HG03432 (cell line): ENCODE results near the gene MSS51.
A peak's percentile ranks its signal among the peaks of the same experiment; 100 is the strongest.
"Not testable (repeated sequence)": the region's sequence is repeated elsewhere in the genome, so short reads cannot be mapped to it uniquely, and the experiment has no call there.

Experiments used
- ATAC-seq: cut with Tn5 transposase; IDR thresholded peaks from one replicate; pipeline ENCODE4 v1.9.1; 2021; ENCODE audit warnings: mild to moderate bottlenecking, moderate library complexity; ENCODE audit not compliant: unreplicated experiment

Gene MSS51

DNA sequence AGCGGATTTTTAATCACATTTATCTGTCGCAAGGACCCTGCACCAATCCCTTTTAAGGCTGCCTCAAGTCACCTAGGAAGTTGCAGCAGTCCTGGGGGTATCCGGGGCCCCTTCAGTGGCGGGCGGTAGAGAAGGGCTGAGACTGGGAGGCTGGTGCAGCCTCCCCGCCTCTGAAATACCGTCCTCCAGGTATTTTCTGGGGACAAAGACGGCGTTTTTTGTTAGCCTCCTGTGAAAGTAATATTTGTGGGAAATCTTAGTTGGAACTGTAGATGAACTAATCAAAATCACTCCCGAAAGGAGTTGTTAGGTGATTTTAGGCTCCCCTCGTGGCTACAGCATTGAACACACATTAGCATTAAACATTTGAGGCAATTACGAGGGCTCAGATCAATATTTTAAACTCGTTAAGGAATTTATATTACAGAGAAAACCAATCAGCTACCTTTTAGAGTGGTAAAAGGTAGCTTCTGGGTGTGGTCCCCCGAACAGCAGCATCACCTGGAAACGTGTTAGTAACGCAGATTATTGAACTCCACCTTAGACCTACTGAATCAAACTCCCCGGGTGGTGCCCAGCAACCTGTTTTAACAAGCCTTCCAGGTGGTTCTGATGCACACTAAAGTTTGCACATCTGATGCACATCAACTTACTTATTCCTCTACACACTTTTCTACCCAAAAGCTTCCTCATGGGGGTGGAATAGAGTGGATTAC, 19.0 kb downstream of the MSS51 start:
- peak; percentile 32 for ATAC-seq

DNA sequence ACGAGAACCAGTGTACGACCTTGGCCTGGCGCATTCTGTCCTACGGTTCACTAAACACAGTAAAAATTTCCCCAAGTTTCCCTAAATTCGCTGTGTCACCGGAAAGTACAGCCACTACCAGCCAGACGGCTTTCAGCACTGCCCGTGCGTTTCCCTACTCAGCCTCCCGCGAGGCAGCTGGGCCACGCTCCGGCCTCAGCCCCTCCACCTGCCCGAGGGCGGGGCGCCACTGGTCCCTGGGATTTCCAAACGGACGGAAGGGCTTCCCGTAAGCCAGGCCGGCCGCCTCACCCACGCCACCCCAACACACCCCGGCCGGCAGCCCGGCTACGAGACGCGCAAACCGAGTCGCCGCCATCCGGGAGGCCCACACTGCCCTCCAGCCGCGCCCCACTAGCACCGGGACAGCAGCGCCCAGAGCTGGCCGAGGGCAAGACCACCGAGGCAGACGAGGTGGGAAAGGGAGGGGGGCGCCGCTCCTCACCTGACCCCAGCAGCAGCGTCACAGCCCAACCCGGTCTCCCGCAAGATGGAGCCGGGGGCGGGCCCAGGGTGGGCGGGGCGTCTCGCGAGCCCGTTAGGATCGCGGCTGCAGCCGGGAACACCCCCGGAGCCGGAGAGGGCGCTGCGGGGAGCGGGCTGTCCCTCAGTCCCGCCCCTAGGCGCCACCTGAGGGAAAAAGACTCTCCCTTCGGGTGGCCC, 19.7 kb downstream of the MSS51 start, which contains the start of gene ANXA7:
Gene ANXA7 (minus strand): TSS at position 531 of the 702 bp plus-strand sequence. CDS start 13,202 bp downstream, outside the sequence.
- ATAC-seq, result peak; percentile 95

GRCh38 chr10:73413108-73413527, 20.2 kb downstream of the MSS51 start:
- ATAC-seq, result peak; percentile 24

DNA sequence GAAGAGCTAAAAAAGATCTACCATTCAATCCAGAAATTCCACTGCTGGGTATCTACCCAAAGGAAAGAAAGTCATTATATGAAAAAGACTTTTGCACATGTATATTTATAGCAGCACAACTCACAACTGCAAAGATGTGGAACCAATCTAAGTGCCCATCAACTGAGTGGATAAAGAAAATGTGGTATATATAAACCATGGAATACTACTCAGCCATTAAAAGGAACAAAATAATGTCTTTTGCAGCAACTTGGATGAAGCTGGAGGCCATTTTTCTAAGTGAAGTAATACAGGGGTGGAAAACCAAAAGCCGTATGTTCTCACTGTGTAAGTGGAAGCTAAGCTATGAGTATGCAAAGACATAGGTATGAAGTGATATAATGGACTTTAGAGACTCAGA, 22.5 kb downstream of the MSS51 start:
- ATAC-seq, result no peak

DNA sequence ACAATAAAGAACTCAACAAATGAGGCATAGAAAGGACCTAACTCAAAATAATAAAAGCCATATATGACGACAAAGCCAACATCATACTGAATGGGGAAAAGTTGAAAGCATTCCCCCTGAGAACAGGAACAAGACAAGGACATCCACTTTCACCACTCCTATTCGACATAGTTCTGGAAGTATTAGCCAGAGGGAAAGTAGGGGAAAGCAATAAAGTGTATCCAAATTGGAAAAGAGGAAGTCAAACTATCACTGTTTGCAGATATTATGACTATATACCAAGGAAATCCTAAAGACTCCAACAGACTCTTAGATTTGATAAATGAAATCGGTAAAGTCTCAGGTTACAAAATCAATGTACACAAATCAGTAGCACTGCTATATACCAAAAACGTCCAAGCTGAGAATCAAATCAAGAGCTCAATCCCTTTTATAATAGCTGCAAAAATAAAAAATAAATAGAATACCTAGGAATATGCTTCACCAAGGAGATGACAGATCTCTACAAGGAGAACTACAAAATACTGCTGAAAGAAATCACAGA, 24.3 kb downstream of the MSS51 start:
- no peak for ATAC-seq

GRCh38 chr10:73408061-73408460, 25.3 kb downstream of the MSS51 start:
- no peak for ATAC-seq

- ATAC-seq, result no peak
Measured at GRCh38 chr10:73407495-73407894, 25.9 kb downstream of the MSS51 start.

- no peak for ATAC-seq
Measured at GRCh38 chr10:73406846-73407245, 26.5 kb downstream of the MSS51 start.

DNA sequence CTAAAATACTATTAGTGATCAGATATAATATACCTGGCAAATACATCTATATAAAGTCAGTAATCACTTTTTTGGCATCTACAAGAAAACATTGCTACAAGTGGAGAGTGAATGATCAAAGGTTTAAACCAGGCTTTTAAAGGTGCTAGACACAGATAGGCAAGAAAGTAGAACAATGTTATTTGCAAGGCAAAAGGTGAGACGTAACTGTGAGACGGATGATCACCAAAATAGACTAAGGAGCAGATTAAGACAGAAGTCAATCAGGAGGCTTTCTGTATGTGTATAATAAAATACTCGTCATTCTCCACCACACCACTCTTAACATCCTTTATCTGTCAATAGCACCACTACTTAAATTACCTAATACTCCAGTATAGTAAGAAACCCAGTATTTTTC, 27.8 kb downstream of the MSS51 start:
- no peak for ATAC-seq

DNA sequence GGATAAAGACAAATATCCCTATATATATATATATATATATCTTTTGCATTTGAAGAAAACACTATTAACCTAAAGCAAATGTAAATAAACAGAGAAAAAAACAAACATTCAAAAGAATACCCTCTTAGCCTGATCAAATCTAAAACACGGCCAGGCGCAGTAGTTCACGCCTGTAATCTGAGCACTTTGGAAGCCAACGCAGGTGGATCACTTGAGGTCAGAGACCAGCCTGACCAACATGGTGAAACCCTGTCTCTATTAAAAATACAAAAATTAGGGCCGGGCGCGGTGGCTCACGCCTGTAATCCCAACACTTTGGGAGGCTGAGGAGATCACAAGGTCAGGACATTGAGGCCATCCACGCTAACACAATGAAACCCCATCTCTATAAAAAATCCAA, 28.7 kb downstream of the MSS51 start:
- no peak for ATAC-seq

GRCh38 chr10:73401636-73402035, 31.7 kb downstream of the MSS51 start:
- no peak for ATAC-seq

DNA sequence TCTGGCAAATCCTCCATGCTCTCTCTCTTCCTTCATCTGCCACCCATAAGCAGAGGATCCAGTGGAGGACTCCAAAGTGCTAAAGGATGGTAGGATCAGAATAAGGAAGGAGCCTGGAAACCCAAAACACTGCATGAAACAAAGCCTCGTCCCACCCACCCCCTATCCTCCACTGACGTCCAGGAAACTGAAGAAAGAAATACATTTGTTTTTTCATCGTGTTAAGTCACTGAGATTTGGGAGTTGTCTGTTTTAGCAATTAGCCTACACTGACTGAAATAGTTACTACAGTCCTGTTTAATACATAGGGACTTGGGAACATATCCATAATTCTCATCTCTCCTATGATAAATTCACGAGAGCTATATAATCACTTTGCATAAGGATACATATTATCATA, 34.3 kb downstream of the MSS51 start:
- ATAC-seq, result no peak

DNA sequence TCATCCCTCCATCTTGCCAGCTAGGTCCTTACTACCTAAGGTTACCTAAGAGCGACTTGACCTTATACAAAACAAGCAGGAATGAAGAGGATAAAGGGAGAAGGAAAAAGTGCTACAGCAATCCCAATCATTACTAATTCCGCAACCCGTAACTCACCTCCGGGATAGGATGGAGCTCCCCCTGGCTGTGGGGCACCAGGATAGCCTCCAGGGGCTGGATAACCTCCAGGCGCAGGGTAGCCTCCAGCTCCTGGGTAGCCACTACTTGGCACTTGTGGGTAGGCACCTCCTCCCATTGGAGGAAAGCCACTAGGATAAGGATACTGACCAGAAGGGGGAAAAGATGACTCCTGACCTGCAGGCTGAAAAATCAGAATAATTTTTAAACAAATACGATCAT, 35.3 kb downstream of the MSS51 start:
- ATAC-seq, result no peak

DNA sequence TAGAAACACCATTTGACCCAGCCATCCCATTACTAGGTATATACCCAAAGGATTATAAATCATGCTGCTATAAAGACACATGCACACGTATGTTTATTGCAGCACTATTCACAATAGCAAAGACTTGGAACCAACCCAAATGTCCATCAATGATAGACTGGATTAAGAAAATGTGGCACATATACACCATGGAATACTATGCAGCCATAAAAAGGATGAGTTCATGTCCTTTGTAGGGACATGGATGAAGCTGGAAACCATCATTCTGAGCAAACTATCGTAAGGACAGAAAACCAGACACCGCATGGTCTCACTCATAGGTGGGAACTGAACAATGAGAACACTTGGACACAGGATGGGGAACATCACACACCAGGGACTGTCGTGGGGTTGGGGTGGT, 39.0 kb downstream of the MSS51 start:
- not testable (repeated sequence) for ATAC-seq

GRCh38 chr10:73388228-73388627, 45.1 kb downstream of the MSS51 start:
- no peak for ATAC-seq

GRCh38 chr10:73386583-73386982, 46.8 kb downstream of the MSS51 start:
- ATAC-seq, result no peak

DNA sequence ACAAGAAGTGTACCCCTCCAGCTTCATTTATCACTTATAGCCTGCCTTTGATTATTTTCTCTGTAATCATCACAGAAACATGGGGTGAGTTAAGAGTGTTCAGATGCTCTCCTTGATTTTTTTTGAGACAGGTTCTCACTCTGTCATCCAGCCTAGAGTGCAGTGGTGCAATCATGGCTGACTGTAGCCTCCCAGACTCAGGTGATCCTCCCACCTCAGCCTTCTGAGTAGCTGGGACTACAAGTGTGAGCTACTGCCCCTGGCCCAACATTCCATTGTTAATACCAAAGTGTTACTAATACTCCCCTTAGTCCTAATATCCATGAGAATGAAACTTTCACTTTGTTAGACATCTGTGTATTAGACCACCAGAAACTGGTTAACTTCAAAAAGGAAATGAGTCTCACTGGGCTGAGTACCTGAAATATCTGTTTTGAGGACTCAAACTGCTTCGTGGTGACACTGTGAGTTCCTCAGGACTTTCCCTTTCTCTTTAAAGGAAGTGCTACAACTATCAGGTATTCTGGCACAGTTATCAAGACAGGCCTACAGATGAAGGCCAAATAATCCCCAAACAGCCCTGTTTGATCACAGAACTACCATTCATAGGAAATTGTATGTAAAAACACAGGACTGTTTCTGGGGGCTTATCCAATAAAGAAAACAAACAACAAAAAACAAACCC, 54.2 kb downstream of the MSS51 start:
- no peak for ATAC-seq

GRCh38 chr10:73376679-73377078, 56.7 kb downstream of the MSS51 start:
- no peak for ATAC-seq
